HG02759 (cell line): ENCODE results near the gene PRR35.

Experiments used
- ATAC-seq: cut with Tn5 transposase; IDR thresholded peaks from one replicate; pipeline ENCODE4 v1.9.1; 2021; ENCODE audit warnings: mild to moderate bottlenecking, moderate library complexity; ENCODE audit not compliant: unreplicated experiment

PRR35 gene

GRCh38 chr16:546909-547770 lies 13.1 kb upstream of the PRR35 start:
- no peak for ATAC-seq

DNA sequence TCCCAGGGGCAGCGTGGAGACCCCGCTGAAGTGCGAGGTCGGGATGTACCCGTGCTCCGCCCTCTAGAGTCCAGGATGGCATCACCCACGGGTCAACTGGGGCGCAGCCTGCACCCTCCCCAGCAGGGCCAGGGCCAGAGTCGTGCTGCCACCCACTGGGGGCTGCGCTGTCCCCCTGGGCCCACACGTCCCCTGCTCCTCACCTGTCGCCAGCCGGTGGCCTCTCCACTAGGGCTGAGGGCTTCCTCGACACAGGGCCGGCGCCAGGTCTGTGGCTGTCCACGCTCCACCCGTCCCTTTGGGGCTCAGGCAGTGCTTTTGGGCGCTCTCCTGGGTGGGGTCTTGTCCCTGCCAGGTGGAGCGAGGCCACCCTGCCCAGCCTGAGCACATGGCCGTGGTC lies 11.6 kb upstream of the PRR35 start:
- no peak for ATAC-seq

GRCh38 chr16:549544-550263 lies 10.5 kb upstream of the PRR35 start:
- ATAC-seq = no peak

DNA sequence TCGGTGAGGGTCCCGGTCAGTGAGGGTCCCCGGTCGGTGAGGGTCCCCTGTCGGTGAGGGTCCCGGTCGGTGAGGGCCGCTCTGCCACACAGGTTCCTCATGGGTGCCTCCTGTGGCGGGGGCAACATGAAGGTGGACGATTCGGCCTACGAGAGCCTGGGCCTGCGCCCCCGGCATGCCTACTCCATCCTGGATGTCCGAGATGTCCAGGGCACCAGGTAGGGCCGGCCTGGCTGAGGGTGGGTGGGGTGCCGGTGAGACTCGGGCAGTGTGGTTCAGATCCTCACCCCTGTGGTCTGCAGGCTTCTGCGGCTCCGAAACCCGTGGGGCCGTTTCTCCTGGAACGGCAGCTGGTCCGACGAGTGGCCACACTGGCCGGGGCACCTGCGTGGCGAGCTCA lies 9.0 kb upstream of the PRR35 start:
- no peak for ATAC-seq

DNA sequence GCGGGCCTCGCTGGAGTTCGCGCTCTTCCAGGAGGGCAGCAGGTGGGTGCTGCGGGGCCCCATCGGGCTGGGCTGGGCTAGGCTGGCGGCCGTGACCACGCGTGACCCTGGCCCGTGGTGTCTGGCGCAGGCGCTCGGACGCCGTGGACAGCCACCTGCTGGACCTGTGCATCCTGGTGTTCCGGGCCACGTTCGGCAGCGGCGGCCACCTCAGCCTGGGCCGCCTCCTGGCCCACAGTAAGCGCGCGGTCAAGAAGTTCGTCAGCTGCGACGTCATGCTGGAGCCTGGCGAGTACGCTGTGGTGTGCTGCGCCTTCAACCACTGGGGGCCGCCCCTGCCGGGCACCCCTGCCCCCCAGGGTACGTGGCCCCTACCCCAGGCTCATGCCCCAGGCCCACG lies 8.0 kb upstream of the PRR35 start:
- ATAC-seq = no peak

DNA sequence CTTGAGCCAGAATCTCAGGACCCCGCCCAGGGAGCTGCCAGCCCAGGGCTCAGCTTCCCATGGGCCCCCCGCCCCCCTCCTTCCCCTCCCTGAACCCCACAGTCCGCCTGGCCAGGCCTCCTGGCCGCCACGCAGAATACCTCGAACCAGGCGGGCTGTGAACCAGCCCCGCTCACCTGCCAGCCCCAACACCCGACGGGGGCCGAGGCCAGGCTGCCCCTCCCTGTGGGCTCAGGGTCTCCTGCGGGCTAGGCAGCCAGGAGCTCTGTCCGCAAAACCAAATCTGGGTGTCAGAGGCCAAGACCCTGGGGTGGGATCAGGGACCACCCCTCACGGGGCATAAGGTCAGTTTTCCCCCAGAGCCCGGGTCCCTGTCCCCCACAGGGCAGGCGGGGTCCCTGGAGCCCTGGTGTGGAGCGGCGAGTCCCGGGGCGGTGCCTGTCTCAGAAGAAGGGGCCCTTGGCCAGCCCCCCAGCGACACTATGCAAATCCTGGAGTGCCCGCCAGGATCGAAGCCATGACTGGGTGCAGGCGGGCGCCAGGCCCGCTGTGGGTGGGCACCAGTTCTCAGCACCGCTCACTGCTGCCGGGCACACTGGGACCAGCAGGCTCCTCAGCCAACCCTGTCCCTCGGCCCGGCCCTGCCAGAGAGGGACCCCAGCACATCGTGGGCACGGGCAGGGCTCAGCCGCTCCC lies 6.4 kb upstream of the PRR35 start:
- ATAC-seq = no peak

- ATAC-seq = no peak
Measured at GRCh38 chr16:554297-554621, 5.9 kb upstream of the PRR35 start.

GRCh38 chr16:554640-555365 lies 5.4 kb upstream of the PRR35 start:
- no peak for ATAC-seq

DNA sequence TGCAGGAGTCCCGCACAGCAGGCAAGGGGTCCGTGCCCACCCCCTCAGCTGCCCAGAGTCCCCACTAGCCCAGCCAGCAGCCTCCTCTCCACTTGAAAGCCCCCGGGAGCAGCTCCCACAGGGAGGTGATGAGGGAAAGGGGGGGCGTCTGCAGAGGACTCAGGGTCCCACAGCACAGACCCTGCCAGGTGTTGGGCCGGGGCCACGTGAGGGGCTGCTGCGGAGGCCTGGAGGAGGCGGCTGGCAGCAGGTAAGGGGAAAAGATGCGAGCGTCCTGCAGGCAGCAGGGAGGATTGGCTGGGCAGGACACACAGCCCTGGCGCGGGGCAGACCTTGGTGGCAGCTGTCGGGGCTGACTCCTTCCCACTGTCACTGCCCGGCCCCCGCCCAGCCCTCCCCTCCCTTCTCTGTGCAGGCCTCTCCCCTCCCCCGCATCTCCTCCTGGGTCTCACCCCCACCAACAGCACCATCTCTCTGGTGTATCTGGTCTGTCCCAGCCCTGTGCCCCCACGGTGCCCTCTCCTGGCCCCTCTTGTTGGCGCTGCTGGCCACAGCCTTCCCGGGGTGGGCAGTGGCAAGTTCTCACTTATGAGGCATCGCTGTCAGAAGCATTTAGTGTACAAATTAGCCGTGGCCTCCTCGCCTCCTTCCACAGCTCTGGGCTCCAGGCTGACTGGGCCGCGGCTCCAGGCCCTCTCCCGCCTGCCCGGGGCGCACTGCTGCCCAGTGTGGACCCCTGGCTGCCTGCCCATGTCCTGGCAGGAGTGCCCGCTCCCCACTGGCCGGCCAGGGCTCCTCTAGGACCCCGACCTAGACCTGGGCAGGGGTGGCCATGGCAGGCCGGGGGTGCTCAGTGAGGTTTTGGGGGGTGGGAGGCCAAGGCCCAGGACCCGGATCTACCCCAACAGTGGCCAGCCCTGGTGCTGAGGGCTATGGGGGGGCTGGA lies 4.4 kb upstream of the PRR35 start:
- no peak for ATAC-seq

- ATAC-seq = no peak
Measured at GRCh38 chr16:556474-557173, 3.6 kb upstream of the PRR35 start.

DNA sequence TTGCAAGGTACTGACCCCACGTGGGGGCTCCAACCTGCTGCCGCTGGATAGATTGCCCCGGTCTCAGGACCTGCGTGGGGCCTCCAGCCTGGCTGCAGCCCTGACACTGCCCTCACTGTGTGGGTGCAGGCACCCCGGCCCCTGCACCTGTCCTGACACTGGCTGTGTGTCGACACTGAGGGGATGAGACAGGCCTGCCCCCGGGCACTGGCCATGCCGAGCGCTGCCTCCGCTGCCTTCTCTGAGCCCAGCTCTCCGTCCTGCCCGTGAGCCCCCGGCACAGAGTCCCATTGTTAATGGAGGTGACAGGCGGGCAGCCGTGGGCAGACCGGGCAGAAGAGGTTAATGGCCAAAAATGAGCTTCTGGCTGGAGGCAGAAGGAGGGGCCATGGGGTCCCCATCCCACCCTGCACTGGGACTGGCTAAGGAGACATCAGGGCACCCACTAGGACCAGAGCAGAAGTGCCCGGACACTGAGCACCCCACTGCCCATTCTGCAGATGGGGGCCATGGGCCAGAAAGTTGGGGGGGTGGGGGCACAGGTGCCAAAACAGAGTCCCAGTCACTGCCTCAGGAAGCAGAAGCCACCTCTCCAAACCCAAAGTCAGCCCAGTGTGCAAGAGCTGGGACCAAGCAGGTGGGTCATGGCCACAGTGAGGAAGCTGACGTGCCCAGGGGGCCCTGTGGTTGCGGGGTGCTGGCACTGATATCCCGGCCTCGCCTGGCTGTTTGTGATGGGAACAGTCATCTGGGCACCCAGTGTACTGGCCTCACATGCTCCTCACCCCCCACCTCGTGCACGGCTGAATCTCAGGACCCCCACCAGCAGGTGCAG lies 2.5 kb upstream of the PRR35 start:
- no peak for ATAC-seq

GRCh38 chr16:558298-559020 lies 1.7 kb upstream of the PRR35 start:
- ATAC-seq = no peak

- ATAC-seq = no peak
Measured at GRCh38 chr16:559021-559380, 1.2 kb upstream of the PRR35 start.

DNA sequence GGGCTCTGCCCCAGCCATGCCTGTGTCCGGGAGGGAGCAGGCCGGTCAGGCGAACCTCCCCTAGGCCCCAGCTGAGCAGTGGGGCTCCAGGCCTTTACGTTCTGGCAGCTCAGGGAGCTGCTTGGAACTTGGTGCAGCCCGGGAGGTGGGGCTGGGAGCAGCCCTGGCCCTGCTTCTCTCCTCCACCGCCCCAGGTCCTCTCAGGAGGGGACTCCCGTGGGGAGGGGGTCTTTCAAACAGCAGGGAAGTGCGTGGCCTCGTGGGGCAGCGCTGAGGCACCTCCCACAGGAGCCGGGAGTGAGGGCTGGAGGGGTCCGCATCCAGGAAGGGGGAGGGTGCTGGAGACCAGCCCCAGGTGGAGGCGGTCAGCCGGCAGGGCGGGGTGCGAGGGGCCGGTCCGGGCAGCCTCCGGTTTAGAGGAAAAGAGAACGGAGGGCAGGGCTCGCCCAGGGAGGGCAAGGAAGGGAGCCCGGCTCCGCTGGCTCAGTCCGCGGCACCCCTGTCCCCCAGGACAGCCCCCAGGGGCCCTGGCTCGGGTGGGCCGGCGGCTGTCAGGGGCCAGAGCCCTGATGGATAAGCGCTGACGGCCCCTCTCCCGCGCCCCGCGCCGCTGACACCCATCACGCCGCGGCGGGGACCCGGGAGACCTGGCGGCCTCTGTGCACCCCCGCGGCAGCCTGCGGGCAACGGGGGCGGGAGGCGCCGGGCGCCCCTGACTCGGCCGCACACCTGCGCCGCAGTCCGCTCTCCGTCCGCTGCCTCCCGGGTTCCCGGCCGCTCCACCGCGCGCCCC lies 587 bp upstream of the PRR35 start:
- no peak for ATAC-seq

GRCh38 chr16:560701-561412 lies 663 bp downstream of the PRR35 start:
- ATAC-seq = no peak

DNA sequence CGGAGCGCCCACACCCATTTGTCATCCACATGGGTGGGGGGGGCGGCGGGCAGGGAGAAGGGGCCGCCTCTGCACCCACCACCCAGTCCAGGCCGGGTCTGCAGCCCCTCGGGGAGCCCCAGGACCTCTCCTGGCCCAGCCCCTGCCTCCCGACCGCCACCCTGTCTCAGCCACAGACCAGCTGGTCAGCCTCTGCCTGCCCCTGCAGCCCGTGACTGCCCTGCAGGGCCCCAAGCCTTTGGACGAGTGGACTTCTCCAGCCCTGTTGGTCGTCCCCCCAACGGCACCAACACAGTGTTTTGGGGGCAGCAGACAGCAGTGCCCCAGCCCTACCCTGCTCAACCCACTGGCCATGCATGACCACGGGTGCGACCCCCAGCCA lies 1.2 kb downstream of the PRR35 start:
- no peak for ATAC-seq
